Neural cell (in vitro differentiated cells): Measurements from ENCODE around the gene KCNIP3. TPM values are rescaled to one million over a fixed set of nuclear protein-coding genes. Genes with fewer than 3 reads are reported as not detected.

Experiments
- H2AFZ ChIP-seq: fragments of 200-600, 300-800 bp; sonication (generic), shearing (Covaris generic); 2 replicates; pipeline ENCODE4 v1.6.0; 2014; ENCODE audit warnings: low read depth, mild to moderate bottlenecking, antibody characterized with exemption, low read length, moderate library complexity
- H3F3A ChIP-seq: fragments of 200-600 bp; shearing (Covaris generic); 2 replicates; pipeline ENCODE4 v1.6.1; 2016; ENCODE audit warnings: mild to moderate bottlenecking, moderate library complexity, mixed read lengths, antibody characterized with exemption, low read length; ENCODE audit not compliant: insufficient read depth, poor library complexity, severe bottlenecking
- H3K27ac ChIP-seq: fragments of 200-600, 300-800 bp; sonication (generic), shearing (Covaris generic); 2 replicates; pipeline ENCODE4 v1.5.1; 2014; ENCODE audit warnings: mild to moderate bottlenecking, low read length, moderate library complexity
- H3K27me3 ChIP-seq: fragments of 300-800, 200-600 bp; sonication (generic), shearing (Covaris generic); 2 replicates; pipeline ENCODE4 v1.6.0; 2014; ENCODE audit warnings: mild to moderate bottlenecking, low read depth, low read length, moderate library complexity; ENCODE audit not compliant: insufficient read depth
- H3K36me3 ChIP-seq: fragments of 300-800, 200-600 bp; sonication (generic), shearing (Covaris generic); 2 replicates; pipeline ENCODE4 v1.5.1; 2014; ENCODE audit warnings: mild to moderate bottlenecking, antibody characterized with exemption, low read length, moderate library complexity; ENCODE audit not compliant: insufficient read depth
- H3K4me2 ChIP-seq: fragments of 300-800, 200-600 bp; sonication (generic), shearing (Covaris generic); 2 replicates; pipeline ENCODE4 v1.6.0; 2014; ENCODE audit warnings: mild to moderate bottlenecking, low read length
- H3K4me3 ChIP-seq: fragments of 300-800, 200-600 bp; sonication (generic), shearing (Covaris generic); 2 replicates; pipeline ENCODE4 v1.5.1; 2014; ENCODE audit warnings: mild to moderate bottlenecking, low read length, moderate library complexity
- H3K79me2 ChIP-seq: fragments of 200-600 bp; shearing (Covaris generic); replicated peaks from 2 replicates; pipeline ENCODE4 v1.6.0; 2014; ENCODE audit warnings: mild to moderate bottlenecking, low read length, moderate library complexity; ENCODE audit not compliant: insufficient read depth
- H3K9ac ChIP-seq: fragments of 300-800, 200-600 bp; sonication (generic), shearing (Covaris generic); 2 replicates; pipeline ENCODE4 v1.6.1; 2016; ENCODE audit warnings: mild to moderate bottlenecking, low read length, mixed read lengths
- H3K9me2 ChIP-seq: fragments of 200-600 bp; shearing (Covaris generic); 2 replicates; pipeline ENCODE4 v1.6.1; 2016; ENCODE audit warnings: mild to moderate bottlenecking, low read length, mixed read lengths; ENCODE audit not compliant: insufficient read depth
- H3K9me3 ChIP-seq: fragments of 200-600, 300-800 bp; sonication (generic), shearing (Covaris generic); 2 replicates; pipeline ENCODE4 v1.6.1; 2016; ENCODE audit warnings: mild to moderate bottlenecking, mixed run types, low read length, moderate library complexity, mixed read lengths
- H4K20me1 ChIP-seq: fragments of 200-600 bp; shearing (Covaris generic); 2 replicates; pipeline ENCODE4 v1.6.1; 2016; ENCODE audit warnings: mild to moderate bottlenecking, mixed run types; ENCODE audit not compliant: insufficient read depth
- EP300 ChIP-seq: fragments of 450-650 bp; conservative IDR thresholded peaks from 2 replicates; pipeline ENCODE4 v1.6.1; 2014; ENCODE audit warnings: antibody characterized with exemption, mild to moderate bottlenecking, moderate library complexity; ENCODE audit not compliant: poor library complexity, severe bottlenecking
- EZH2 ChIP-seq: fragments of 200-600, 300-800 bp; shearing (Covaris generic), sonication (generic); IDR thresholded peaks from 2 replicates; pipeline ENCODE4 v1.6.1; 2014; ENCODE audit warnings: antibody characterized with exemption, low read length, borderline replicate concordance, mild to moderate bottlenecking; ENCODE audit not compliant: insufficient read depth, poor library complexity, severe bottlenecking
- MXI1 ChIP-seq: fragments of 450-650 bp; conservative IDR thresholded peaks from 2 replicates; pipeline ENCODE4 v1.6.1; 2014; ENCODE audit warnings: antibody characterized with exemption, mild to moderate bottlenecking; ENCODE audit not compliant: poor library complexity, severe bottlenecking
- POLR2AphosphoS5 ChIP-seq: IDR thresholded peaks from 2 replicates; pipeline ENCODE4 v1.6.1; 2012
- RAD21 ChIP-seq: fragments of 450-650 bp; conservative IDR thresholded peaks from 2 replicates; pipeline ENCODE4 v1.6.1; 2014; ENCODE audit warnings: antibody characterized with exemption, mild to moderate bottlenecking, moderate library complexity
- SMC3 ChIP-seq: fragments of 450-650 bp; conservative IDR thresholded peaks from 2 replicates; pipeline ENCODE4 v1.6.1; 2014; ENCODE audit warnings: antibody characterized with exemption, mild to moderate bottlenecking, moderate library complexity; ENCODE audit not compliant: poor library complexity
- TAF1 ChIP-seq: IDR thresholded peaks from 2 replicates; pipeline ENCODE4 v1.6.1; 2012; ENCODE audit warnings: low read depth
- polyA plus RNA-seq: library from polyadenylated mRNA; depleted of rRNA; stranded (reverse); fragments of >200 nt; gene quantifications from 2 replicates; pipeline ENCODE4 v1.2.3, GENCODE V29; 2014
- TF ChIP-seq, protein P1 (sequence below): fragments of 450-650 bp; IDR thresholded peaks from 2 replicates; pipeline ENCODE4 v1.5.1; 2014; ENCODE audit warnings: antibody characterized with exemption, mild to moderate bottlenecking, moderate library complexity; ENCODE audit not compliant: poor library complexity, severe bottlenecking
- TF ChIP-seq, protein P2 (sequence below): IDR thresholded peaks from 2 replicates; pipeline ENCODE4 v1.6.1; 2012; ENCODE audit warnings: borderline replicate concordance

KCNIP3 gene
- polyA plus RNA-seq, 1 donor from 2014 or later, result not detected

DNA sequence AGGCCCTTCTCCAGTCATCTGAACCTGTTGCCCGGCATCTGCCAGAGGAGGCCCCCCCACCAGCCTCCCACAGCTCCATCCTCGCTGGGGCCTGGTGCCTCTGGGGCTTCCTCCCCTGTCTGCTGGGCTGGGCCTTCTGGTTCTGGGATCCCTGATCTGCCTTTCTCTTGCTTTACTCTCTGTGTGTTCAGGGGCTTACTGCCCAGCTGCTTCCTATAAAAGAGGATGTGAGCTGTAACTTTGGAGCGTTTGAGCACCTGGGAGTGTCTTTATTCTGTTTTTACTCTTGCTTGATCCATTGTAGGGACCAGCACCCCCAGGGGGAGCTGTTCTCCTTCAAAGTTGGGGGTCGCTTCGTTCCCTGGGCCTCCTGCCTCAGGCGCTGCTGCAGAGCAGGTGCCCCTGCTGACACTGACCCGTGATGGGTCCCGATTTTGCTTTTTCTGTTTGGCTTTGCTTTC lies 82.3 kb downstream of the KCNIP3 start:
- Histone ChIP-seq H2AFZ (no peak overlapping the region), H3K4me2 (no peak overlapping the region), H3K9me3 (peaks cover 7% of the 10 kb centered on the region), H3K9ac (no peak overlapping the region), H3K4me3 (no peak overlapping the region), H3K36me3 (no peaks in the 10 kb centered on the region), H3K27me3 (no peaks in the 10 kb centered on the region), H3K9me2 (no peaks in the 10 kb centered on the region), H3K27ac (no peak overlapping the region), H3F3A (no peaks in the 10 kb centered on the region), H4K20me1 (no peaks in the 10 kb centered on the region), H3K79me2 (no peaks in the 10 kb centered on the region)
- TF ChIP-seq, protein P1, sequence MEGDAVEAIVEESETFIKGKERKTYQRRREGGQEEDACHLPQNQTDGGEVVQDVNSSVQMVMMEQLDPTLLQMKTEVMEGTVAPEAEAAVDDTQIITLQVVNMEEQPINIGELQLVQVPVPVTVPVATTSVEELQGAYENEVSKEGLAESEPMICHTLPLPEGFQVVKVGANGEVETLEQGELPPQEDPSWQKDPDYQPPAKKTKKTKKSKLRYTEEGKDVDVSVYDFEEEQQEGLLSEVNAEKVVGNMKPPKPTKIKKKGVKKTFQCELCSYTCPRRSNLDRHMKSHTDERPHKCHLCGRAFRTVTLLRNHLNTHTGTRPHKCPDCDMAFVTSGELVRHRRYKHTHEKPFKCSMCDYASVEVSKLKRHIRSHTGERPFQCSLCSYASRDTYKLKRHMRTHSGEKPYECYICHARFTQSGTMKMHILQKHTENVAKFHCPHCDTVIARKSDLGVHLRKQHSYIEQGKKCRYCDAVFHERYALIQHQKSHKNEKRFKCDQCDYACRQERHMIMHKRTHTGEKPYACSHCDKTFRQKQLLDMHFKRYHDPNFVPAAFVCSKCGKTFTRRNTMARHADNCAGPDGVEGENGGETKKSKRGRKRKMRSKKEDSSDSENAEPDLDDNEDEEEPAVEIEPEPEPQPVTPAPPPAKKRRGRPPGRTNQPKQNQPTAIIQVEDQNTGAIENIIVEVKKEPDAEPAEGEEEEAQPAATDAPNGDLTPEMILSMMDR, result no peak
- TF ChIP-seq POLR2AphosphoS5 (no peak), EZH2 (no peak), TAF1 (no peak), RAD21 (no peak), EP300 (no peak), MXI1 (no peak), SMC3 (no peak)
- TF ChIP-seq, protein P2, sequence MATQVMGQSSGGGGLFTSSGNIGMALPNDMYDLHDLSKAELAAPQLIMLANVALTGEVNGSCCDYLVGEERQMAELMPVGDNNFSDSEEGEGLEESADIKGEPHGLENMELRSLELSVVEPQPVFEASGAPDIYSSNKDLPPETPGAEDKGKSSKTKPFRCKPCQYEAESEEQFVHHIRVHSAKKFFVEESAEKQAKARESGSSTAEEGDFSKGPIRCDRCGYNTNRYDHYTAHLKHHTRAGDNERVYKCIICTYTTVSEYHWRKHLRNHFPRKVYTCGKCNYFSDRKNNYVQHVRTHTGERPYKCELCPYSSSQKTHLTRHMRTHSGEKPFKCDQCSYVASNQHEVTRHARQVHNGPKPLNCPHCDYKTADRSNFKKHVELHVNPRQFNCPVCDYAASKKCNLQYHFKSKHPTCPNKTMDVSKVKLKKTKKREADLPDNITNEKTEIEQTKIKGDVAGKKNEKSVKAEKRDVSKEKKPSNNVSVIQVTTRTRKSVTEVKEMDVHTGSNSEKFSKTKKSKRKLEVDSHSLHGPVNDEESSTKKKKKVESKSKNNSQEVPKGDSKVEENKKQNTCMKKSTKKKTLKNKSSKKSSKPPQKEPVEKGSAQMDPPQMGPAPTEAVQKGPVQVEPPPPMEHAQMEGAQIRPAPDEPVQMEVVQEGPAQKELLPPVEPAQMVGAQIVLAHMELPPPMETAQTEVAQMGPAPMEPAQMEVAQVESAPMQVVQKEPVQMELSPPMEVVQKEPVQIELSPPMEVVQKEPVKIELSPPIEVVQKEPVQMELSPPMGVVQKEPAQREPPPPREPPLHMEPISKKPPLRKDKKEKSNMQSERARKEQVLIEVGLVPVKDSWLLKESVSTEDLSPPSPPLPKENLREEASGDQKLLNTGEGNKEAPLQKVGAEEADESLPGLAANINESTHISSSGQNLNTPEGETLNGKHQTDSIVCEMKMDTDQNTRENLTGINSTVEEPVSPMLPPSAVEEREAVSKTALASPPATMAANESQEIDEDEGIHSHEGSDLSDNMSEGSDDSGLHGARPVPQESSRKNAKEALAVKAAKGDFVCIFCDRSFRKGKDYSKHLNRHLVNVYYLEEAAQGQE, result no peak

DNA sequence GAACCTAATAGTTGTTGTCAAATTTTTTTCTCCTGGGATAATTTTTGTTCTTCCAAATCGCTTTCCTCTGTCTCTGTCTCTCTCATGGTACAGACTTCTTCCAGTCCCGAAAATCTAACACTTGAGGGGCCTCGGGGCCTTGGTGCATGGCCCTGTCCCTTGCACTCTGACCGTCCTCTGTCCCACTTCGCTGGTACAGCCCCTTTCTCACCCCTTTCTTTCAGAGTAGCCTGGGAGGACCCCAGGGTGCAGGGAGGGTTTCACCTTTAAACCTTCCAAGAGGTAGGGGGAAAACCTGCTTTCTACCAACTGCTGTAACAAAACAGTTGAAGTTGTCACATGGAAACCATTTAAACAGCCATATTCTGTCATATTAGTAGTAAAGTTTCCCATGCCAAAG lies 83.1 kb downstream of the KCNIP3 start:
- Histone ChIP-seq H3K36me3 (no peaks in the 10 kb centered on the region), H3F3A (no peaks in the 10 kb centered on the region), H3K79me2 (no peaks in the 10 kb centered on the region), H4K20me1 (no peaks in the 10 kb centered on the region), H3K4me2 (no peak overlapping the region), H3K27me3 (no peaks in the 10 kb centered on the region), H3K9me3 (peaks cover 7% of the 10 kb centered on the region), H2AFZ (no peak overlapping the region), H3K9me2 (no peaks in the 10 kb centered on the region), H3K9ac (no peak overlapping the region), H3K27ac (no peak overlapping the region), H3K4me3 (no peak overlapping the region)
- TF ChIP-seq EZH2 (no peak), EP300 (no peak), SMC3 (no peak), POLR2AphosphoS5 (no peak), RAD21 (no peak), TAF1 (no peak), MXI1 (no peak)
- TF ChIP-seq, protein P1, result no peak
- TF ChIP-seq, protein P2, result no peak
